Stimulated activated naive CD8-positive, alpha-beta T cell treated with anti-CD3 and anti-CD28 coated beads, Interleukin-15, Interleukin-2, amounts not matched to agents 100 ng/mL and 50 ng/mL, for 24 hours (primary cell): ENCODE data around the gene AFF3.
"Not testable (repeated sequence)": the region's sequence is repeated elsewhere in the genome, so short reads cannot be mapped to it uniquely, and the experiment has no call there.

Source experiments
- H3K27ac Mint-ChIP-seq: one replicate; pipeline ENCODE4 v1.8.0; 2021; ENCODE audit warnings: mild to moderate bottlenecking, mixed read lengths
- H3K27me3 Mint-ChIP-seq: one replicate; pipeline ENCODE4 v1.8.0; 2021; ENCODE audit warnings: mixed read lengths
- H3K36me3 Mint-ChIP-seq: one replicate; pipeline ENCODE4 v1.8.0; 2021; ENCODE audit warnings: low read depth, mixed read lengths
- H3K4me1 Mint-ChIP-seq: one replicate; pipeline ENCODE4 v1.8.0; 2021; ENCODE audit warnings: low read depth, mixed read lengths
- H3K4me3 Mint-ChIP-seq: one replicate; pipeline ENCODE4 v1.8.0; 2021; ENCODE audit warnings: mild to moderate bottlenecking, mixed read lengths
- H3K9me3 Mint-ChIP-seq: one replicate; pipeline ENCODE4 v1.8.0; 2021; ENCODE audit warnings: mixed read lengths

The AFF3 gene

GRCh38 chr2:99956232-99957030, 186.0 kb downstream of the AFF3 start:
- H3K4me3 Mint-ChIP-seq = no peak overlapping the region
- peaks cover 4% of the 10 kb centered on the region for H3K36me3 Mint-ChIP-seq
- H3K27me3 Mint-ChIP-seq = no peaks in the 10 kb centered on the region

GRCh38 chr2:99953750-99954149, 188.6 kb downstream of the AFF3 start:
- no peaks in the 10 kb centered on the region for H3K4me1 Mint-ChIP-seq
- peaks cover 4% of the 10 kb centered on the region for H3K36me3 Mint-ChIP-seq
- no peaks in the 10 kb centered on the region for H3K9me3 Mint-ChIP-seq
- no peaks in the 10 kb centered on the region for H3K27me3 Mint-ChIP-seq
- H3K4me3 Mint-ChIP-seq = no peak overlapping the region
- no peak overlapping the region for H3K27ac Mint-ChIP-seq

More at GRCh38 chr2:99956232-99957030, 186.0 kb downstream of the AFF3 start:
- no peaks in the 10 kb centered on the region for H3K4me1 Mint-ChIP-seq
- no peaks in the 10 kb centered on the region for H3K9me3 Mint-ChIP-seq
- no peak overlapping the region for H3K27ac Mint-ChIP-seq

GRCh38 chr2:99949963-99950362, 192.4 kb downstream of the AFF3 start:
- H3K27ac Mint-ChIP-seq = no peak overlapping the region
- H3K36me3 Mint-ChIP-seq = no peaks in the 10 kb centered on the region
- no peak overlapping the region for H3K4me3 Mint-ChIP-seq
- H3K27me3 Mint-ChIP-seq = no peaks in the 10 kb centered on the region
- H3K4me1 Mint-ChIP-seq = no peaks in the 10 kb centered on the region
- H3K9me3 Mint-ChIP-seq = no peaks in the 10 kb centered on the region

- no peaks in the 10 kb centered on the region for H3K9me3 Mint-ChIP-seq
- H3K27me3 Mint-ChIP-seq = no peaks in the 10 kb centered on the region
- no peak overlapping the region for H3K27ac Mint-ChIP-seq
- no peaks in the 10 kb centered on the region for H3K4me1 Mint-ChIP-seq
- no peak overlapping the region for H3K4me3 Mint-ChIP-seq
- no peaks in the 10 kb centered on the region for H3K36me3 Mint-ChIP-seq
Measured at GRCh38 chr2:99949530-99949929, 192.9 kb downstream of the AFF3 start.

GRCh38 chr2:99948010-99948409, 194.4 kb downstream of the AFF3 start:
- Mint-ChIP-seq H3K4me3 (no peak overlapping the region), H3K36me3 (no peaks in the 10 kb centered on the region), H3K4me1 (no peaks in the 10 kb centered on the region), H3K27me3 (no peaks in the 10 kb centered on the region), H3K27ac (no peak overlapping the region), H3K9me3 (no peaks in the 10 kb centered on the region)

GRCh38 chr2:99947366-99947765, 195.0 kb downstream of the AFF3 start:
- H3K9me3 Mint-ChIP-seq, H3K4me3 Mint-ChIP-seq, H3K36me3 Mint-ChIP-seq, H3K4me1 Mint-ChIP-seq, H3K27ac Mint-ChIP-seq, H3K27me3 Mint-ChIP-seq: not testable (repeated sequence)

- Mint-ChIP-seq H3K4me1 (no peaks in the 10 kb centered on the region), H3K27me3 (no peaks in the 10 kb centered on the region), H3K36me3 (no peaks in the 10 kb centered on the region), H3K9me3 (no peaks in the 10 kb centered on the region), H3K27ac (no peak overlapping the region), H3K4me3 (no peak overlapping the region)
Measured at GRCh38 chr2:99944019-99944418, 198.4 kb downstream of the AFF3 start.

- no peaks in the 10 kb centered on the region for H3K4me1 Mint-ChIP-seq
- H3K27me3 Mint-ChIP-seq = no peaks in the 10 kb centered on the region
- H3K27ac Mint-ChIP-seq = no peak overlapping the region
- no peaks in the 10 kb centered on the region for H3K9me3 Mint-ChIP-seq
- H3K36me3 Mint-ChIP-seq = no peaks in the 10 kb centered on the region
- H3K4me3 Mint-ChIP-seq = no peak overlapping the region
Measured at GRCh38 chr2:99942561-99943347, 199.6 kb downstream of the AFF3 start.

- Mint-ChIP-seq H3K27ac (no peak overlapping the region), H3K9me3 (no peaks in the 10 kb centered on the region), H3K4me3 (no peak overlapping the region), H3K36me3 (peaks cover 3% of the 10 kb centered on the region), H3K4me1 (no peaks in the 10 kb centered on the region), H3K27me3 (no peaks in the 10 kb centered on the region)
Measured at GRCh38 chr2:99940963-99941362, 201.4 kb downstream of the AFF3 start.

GRCh38 chr2:99939135-99939534, 203.3 kb downstream of the AFF3 start:
- no peaks in the 10 kb centered on the region for H3K27me3 Mint-ChIP-seq
- H3K4me3 Mint-ChIP-seq = no peak overlapping the region
- no peak overlapping the region for H3K27ac Mint-ChIP-seq
- H3K4me1 Mint-ChIP-seq = peaks cover 10% of the 10 kb centered on the region
- H3K9me3 Mint-ChIP-seq = no peaks in the 10 kb centered on the region
- peaks cover 7% of the 10 kb centered on the region for H3K36me3 Mint-ChIP-seq

GRCh38 chr2:99938250-99938649, 204.1 kb downstream of the AFF3 start:
- no peaks in the 10 kb centered on the region for H3K27me3 Mint-ChIP-seq
- H3K36me3 Mint-ChIP-seq = peaks cover 7% of the 10 kb centered on the region
- H3K27ac Mint-ChIP-seq = no peak overlapping the region
- no peaks in the 10 kb centered on the region for H3K9me3 Mint-ChIP-seq
- no peak overlapping the region for H3K4me3 Mint-ChIP-seq
- H3K4me1 Mint-ChIP-seq = peaks cover 10% of the 10 kb centered on the region

- Mint-ChIP-seq H3K4me1 (peaks cover 10% of the 10 kb centered on the region), H3K36me3 (peaks cover 7% of the 10 kb centered on the region), H3K27me3 (no peaks in the 10 kb centered on the region), H3K9me3 (no peaks in the 10 kb centered on the region), H3K4me3 (no peak overlapping the region), H3K27ac (no peak overlapping the region)
Measured at GRCh38 chr2:99936065-99936464, 206.3 kb downstream of the AFF3 start.

- no peaks in the 10 kb centered on the region for H3K27me3 Mint-ChIP-seq
- H3K27ac Mint-ChIP-seq = no peak overlapping the region
- H3K4me3 Mint-ChIP-seq = no peak overlapping the region
- H3K36me3 Mint-ChIP-seq = peaks cover 7% of the 10 kb centered on the region
- peaks cover 10% of the 10 kb centered on the region for H3K4me1 Mint-ChIP-seq
- H3K9me3 Mint-ChIP-seq = no peaks in the 10 kb centered on the region
Measured at GRCh38 chr2:99935662-99936061, 206.7 kb downstream of the AFF3 start.

GRCh38 chr2:99933894-99934650, 208.3 kb downstream of the AFF3 start:
- no peaks in the 10 kb centered on the region for H3K9me3 Mint-ChIP-seq
- H3K27me3 Mint-ChIP-seq = no peaks in the 10 kb centered on the region
- no peak overlapping the region for H3K27ac Mint-ChIP-seq
- H3K36me3 Mint-ChIP-seq = peaks cover 7% of the 10 kb centered on the region
- no peak overlapping the region for H3K4me3 Mint-ChIP-seq
- H3K4me1 Mint-ChIP-seq = peaks cover 10% of the 10 kb centered on the region

- not testable (repeated sequence) for H3K36me3 Mint-ChIP-seq, H3K27me3 Mint-ChIP-seq, H3K9me3 Mint-ChIP-seq, H3K4me3 Mint-ChIP-seq, H3K27ac Mint-ChIP-seq
- peaks cover 10% of the 10 kb centered on the region for H3K4me1 Mint-ChIP-seq
Measured at GRCh38 chr2:99933491-99933890, 208.9 kb downstream of the AFF3 start.
